HG03025 (cell line): Measurements from ENCODE around the gene TEX29.

Experiments used
- ATAC-seq: cut with Tn5 transposase; IDR thresholded peaks from one replicate; pipeline ENCODE4 v1.9.1; 2021; ENCODE audit warnings: mild to moderate bottlenecking, moderate library complexity; ENCODE audit not compliant: unreplicated experiment, low FRiP score

The TEX29 gene

GRCh38 chr13:111363591-111363990 is 43.1 kb downstream of the TEX29 start:
- no peak for ATAC-seq

DNA sequence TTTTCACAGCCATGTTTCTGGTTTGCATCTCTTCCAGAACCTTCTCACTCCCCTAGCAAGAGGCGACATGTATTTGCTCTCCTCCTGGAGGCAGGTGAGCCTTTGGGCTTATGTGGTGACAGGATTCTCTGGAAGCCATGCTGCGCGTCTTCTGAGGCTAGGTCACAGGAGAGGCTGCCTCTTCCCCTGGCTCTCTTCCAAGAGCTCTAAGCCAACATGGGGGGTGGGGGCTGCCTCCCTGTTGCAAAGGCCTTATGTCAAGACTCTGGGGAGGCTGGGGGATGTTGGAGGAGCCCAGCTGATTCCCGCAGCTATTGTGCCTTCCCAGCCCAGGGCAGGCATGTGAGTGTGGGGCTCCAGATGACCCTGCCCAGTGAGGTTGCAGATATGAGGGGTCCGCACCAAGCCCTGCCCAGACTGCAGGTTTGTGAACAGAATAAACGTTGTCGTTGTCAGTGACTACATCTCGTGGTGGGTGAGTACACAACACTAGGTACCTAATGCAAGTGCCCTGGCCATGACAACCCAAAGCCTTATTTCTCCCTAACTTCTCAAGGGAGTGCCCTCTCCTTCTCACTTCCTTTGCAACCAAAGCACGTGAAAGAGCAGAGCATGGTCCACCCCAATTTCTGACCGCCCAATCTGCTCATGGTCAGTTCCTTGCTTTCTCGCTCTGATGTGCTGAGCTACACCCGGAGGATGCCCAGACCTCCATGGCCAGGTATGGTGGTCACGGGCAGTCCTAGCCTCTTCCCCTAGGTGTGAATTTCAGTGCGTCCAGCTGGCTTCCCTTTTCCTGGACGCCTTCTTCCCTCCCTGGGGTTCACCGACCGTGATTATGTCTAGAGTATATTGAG is 44.9 kb downstream of the TEX29 start:
- no peak for ATAC-seq

- no peak for ATAC-seq
These were observed 46.9 kb downstream of the TEX29 start for GRCh38 chr13:111367340-111367739.

GRCh38 chr13:111368091-111368490 is 47.6 kb downstream of the TEX29 start:
- no peak for ATAC-seq

GRCh38 chr13:111370147-111370546 is 49.7 kb downstream of the TEX29 start:
- ATAC-seq: no peak

- ATAC-seq: no peak
These were observed 50.4 kb downstream of the TEX29 start for GRCh38 chr13:111370570-111371535.

- no peak for ATAC-seq
These were observed 51.3 kb downstream of the TEX29 start for GRCh38 chr13:111371720-111372119.

- no peak for ATAC-seq
These were observed 52.4 kb downstream of the TEX29 start for GRCh38 chr13:111372651-111373425.

DNA sequence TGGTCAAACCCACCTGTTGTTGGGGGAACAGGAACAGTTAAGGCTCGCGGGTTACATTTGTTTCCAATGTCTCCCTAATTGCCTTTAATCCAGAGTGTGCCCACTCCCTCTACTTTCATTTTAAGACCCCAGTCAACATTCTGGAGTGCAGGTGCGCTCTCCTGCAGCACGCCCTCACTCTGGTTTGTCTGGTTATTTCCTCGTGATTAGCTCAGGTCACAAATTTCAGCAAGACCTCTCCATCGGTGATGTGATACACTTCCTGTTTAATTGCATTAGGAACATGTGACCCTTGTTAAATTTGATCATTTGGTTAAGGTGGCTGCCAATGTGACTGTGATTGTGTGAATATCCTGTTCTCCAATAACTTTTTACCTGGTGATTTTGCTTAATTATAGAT is 53.0 kb downstream of the TEX29 start:
- no peak for ATAC-seq

- no peak for ATAC-seq
These were observed 60.0 kb downstream of the TEX29 start for GRCh38 chr13:111380431-111380830.

- ATAC-seq: no peak
These were observed 62.0 kb downstream of the TEX29 start for GRCh38 chr13:111382411-111382810.

DNA sequence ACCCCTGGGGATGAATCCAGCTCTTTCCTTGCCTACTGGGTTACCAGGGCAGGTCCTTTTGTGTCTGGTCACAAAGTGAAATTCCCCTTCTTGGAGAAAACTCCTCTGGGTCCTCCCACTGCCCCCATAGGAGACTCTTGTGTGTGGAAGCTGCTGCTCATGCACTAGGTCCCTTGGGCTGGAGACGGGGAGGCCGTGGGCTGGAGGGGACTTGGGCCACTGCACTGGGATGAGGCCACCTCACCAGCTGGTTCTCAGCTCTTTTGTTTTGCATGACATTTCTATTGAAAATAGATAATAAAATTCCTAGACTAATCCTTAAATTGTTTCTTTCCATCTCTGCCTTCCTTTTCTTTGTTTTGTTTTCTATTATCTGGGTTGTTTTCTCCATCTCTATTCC is 62.4 kb downstream of the TEX29 start:
- no peak for ATAC-seq

- ATAC-seq: no peak
These were observed 63.4 kb downstream of the TEX29 start for GRCh38 chr13:111383591-111384440.

GRCh38 chr13:111384441-111385182 is 64.2 kb downstream of the TEX29 start:
- ATAC-seq: no peak

- ATAC-seq: no peak
These were observed 64.9 kb downstream of the TEX29 start for GRCh38 chr13:111385183-111385857.

DNA sequence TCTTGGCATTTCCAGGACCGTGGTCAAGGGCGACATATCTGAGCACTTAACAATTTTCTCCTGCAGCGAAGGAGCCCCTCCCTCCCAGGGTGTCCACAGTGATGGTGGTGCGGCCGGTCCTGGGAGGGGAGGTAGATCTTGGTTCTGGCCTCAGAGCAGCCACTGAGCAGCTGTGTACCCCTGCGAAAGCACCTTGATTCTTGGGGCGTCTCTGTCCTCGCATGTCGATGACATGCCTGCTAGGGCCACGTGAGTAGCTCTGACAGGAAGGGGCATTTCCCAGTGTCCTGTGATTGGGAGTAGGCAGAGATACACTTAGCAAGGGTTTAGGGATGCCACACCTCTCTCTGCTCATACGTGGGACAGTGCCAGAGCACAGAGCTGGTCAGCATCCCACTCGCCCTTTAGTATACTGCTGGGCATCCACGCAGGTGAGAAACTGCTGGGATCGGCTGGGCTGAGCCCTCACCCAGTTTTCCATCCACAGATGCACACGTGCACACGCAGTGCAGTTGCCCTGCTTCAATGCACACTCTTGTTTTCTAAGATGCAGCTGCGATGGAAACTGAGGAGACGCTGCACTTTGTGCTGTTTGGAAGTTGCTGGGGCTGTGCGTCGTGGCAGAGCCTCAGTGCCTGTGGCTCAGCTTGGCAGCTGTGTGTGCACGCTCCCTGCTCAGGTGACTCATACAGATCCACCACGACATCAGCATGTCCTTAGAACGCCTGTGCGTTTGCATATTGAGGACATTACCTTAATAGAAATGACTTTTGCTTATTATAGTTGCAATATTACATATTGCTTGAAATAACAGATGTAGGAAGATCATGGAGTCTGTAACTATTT is 66.8 kb downstream of the TEX29 start:
- no peak for ATAC-seq

GRCh38 chr13:111387945-111388600 is 67.6 kb downstream of the TEX29 start:
- ATAC-seq: no peak
